Measurements from ENCODE around the gene RAN. TPM values are rescaled to one million over a fixed set of nuclear protein-coding genes. Genes with fewer than 3 reads are reported as not detected.
A peak's percentile ranks its signal among the peaks of the same experiment; 100 is the strongest.
"Not testable (repeated sequence)": the region's sequence is repeated elsewhere in the genome, so short reads cannot be mapped to it uniquely, and the experiment has no call there.

RAN gene
- total RNA-seq, 1 experiment from 2014 or later = 1,090 TPM

DNA sequence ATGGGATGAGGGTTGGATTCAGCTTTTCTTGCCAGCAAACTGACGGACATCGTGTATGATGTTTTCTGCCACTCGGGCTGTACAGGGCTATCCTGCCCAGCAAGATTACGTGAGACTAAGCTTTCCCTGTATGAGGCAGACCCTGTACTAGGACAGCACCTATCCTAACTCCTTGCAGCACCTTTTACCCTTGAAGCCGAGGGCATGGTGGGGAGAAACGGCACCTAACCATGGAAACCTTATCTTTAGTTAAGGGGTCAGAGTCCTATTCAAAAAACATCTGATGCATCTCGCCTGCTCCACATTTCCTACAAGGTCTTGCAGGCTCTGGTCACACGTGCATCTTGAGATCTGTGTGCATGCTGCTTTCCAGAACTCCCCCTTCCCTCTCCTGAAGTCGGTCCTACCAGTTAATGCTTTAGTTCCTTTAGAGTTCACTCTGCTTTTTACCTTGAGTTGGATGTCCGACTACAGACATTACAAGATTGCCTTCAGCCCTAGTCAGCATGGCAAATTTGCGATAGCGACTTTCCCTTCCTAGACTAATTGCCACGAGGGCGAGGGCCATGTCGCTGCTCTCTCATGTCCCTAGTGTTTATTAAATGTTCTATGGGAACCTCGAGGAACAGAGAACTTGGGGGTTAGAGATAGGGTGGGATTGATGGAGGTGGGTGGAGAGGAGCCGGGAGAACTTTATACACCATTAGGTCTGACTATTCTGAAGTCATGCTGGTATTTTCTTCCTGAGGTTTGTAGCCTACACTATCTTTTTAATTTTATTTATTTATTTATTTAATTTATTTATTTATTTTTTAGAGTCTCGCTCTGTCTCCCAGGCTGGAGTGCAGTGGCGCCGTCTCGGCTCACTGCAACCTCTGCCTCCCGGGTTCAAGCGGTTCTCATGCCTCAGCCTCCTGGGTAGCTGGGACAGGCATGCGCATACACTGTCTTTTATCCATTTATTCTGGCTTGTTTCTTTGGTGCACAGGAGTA is 6.6 kb downstream of the RAN start:
- no peak for DNase-seq (ENCODE audit: low spot score)

DNA sequence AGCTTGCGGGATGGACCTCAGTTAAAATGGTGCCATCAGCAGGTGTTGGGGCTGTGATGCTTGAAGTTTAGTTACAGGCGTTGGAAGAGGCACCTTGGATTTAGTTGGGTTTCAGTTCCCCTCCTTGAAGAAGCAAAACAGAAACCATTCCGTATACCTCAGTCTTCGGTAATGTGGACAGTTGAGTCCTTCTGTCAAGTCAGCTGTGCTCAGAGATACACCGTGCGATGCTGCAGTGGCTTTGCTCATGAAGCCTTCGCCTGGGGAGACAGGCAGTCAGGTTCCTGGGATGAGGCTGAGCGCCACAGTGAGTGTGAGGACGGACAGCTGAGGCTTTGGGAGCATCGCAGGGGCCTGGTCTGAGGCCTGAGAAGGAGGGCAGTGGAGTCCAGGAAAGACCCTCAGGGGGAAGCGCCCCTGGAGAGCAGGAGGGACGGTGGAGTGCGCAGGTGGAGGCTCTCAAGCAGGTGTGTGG is 7.4 kb downstream of the RAN start:
- no peak for DNase-seq (ENCODE audit: low spot score)

DNA sequence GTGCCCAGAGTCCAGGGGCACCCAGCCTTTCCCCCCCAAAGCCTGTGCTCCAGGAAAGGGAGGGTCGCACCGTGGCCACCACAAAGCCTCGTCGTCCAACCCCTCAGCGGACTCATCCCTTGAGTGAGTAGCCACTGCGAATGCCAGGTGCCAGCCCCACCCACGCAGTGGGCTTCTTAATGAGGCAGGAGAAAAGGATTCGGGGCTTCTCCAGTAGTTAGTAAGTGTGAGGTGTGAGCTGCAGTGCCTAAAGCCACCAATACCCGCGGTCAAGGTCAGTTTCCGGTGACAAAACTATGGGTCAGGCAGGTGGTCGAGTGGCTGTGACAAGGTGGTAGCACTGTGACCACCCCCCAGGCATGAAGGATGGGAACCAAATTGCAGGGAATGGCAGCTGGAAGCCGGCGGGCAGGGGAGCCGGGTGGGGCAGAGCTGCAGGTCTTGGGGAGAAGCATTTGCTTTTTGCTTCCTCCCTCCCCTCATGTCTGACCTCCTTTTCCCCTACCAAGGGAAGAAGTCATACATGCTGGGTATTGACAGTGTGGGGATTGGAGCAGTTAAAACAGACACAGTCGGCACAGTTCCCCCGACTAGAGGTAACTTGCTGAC is 8.0 kb downstream of the RAN start:
- DNase-seq (ENCODE audit: low spot score) = no peak

- DNase-seq (ENCODE audit: low spot score) = no peak
Observed at GRCh38 chr12:130880411-130880885, 8.6 kb downstream of the RAN start.

GRCh38 chr12:130881046-130881445 is 9.2 kb downstream of the RAN start:
- no peak for DNase-seq (ENCODE audit: low spot score)

DNA sequence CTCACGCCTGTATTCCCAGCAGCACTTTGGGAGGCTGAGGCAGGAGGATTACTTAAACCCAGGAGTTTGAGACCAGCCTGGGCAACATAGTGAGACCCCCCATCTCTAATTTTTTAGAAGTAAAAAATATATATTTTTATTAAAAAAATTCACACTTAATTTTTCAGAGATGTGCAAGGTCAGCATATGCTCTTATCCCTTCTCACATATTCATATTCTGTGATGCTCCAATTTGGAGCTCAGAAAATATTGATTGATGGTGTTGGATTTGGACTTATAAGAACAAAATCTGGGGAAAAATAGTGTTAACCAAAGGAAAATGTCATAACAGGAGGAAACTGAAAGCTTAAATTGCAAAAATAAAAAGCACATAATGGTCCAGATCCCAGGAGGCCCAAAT is 9.7 kb downstream of the RAN start:
- no peak for DNase-seq (ENCODE audit: low spot score)

DNA sequence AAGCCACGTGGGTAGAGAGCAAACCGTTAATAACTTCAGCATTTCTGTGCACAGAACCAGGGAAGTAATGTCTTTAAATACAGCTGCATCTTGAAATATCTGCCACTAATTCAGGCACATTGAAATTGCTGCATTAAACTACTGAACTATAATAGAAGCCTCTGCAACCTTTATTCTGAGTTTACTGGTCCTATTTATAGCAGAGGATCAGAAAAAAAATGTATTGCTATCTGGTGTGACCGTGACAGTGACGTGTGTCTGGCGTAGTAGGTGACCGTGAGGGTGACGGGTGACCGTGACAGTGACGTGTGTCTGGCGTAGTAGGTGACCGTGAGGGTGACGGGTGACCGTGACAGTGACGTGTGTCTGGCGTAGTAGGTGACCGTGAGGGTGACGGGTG is 15.3 kb downstream of the RAN start:
- not testable (repeated sequence) for DNase-seq (ENCODE audit: low spot score)

DNA sequence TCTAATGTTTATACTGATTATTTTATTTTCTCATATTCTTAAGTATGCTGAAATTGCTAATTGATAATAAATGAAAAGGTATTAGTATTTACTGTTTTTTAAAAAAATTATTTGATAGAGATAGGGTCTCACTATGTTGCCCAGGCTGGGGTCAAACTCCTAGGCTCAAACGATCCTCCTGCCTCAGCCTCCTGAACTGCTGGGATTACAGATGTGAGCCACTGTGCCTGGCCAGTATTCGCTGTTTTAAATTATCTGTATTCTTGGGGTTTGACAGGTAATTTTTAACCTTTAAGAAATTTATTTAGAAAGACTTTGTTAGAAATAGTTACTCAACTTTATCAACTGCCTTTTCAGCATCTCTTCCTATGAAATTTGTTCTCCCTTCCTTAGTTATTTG is 32.2 kb downstream of the RAN start:
- no peak for DNase-seq (ENCODE audit: low spot score)

DNA sequence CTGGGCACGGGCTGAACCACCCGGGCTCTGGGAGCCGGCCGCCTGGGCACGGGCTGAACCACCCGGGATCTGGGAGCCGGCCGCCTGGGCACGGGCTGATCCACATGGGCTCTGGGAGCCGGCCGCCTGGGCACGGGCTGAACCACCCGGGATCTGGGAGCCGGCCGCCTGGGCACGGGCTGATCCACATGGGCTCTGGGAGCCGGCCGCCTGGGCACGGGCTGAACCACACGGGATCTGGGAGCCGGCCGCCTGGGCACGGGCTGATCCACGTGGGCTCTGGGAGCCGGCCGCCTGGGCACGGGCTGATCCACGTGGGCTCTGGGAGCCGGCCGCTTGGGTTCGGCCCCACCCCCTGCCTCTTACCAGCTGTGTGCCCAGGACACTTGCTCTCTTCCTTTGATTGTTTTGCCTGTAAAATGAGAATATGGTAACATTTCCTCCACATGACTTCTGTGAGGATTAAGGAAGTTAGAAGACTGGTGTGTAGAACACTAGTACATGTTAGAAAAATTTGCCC is 33.1 kb downstream of the RAN start:
- DNase-seq (ENCODE audit: low spot score) = not testable (repeated sequence)

GRCh38 chr12:130909111-130909510 is 37.2 kb downstream of the RAN start:
- DNase-seq (ENCODE audit: low spot score) = no peak

GRCh38 chr12:130911193-130911592 is 39.3 kb downstream of the RAN start:
- no peak for DNase-seq (ENCODE audit: low spot score)

DNA sequence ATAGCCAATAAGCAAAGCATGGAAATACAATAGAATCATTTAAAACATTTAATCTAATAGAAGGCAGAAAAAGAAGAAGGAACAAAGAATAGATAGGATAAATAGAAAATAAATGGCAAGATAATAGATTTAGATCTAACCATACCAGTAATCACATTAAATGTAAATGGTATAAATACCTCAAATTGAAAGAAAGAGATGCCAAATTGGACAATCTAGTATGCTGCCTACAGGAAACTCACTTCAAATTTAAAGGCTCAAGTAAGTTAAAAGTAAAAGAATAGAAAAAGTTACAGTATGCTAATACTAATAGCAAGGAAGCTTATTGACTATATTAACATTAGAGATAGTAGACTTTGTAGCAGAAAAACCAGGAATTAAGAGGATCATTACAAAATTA is 40.1 kb downstream of the RAN start:
- no peak for DNase-seq (ENCODE audit: low spot score)

DNA sequence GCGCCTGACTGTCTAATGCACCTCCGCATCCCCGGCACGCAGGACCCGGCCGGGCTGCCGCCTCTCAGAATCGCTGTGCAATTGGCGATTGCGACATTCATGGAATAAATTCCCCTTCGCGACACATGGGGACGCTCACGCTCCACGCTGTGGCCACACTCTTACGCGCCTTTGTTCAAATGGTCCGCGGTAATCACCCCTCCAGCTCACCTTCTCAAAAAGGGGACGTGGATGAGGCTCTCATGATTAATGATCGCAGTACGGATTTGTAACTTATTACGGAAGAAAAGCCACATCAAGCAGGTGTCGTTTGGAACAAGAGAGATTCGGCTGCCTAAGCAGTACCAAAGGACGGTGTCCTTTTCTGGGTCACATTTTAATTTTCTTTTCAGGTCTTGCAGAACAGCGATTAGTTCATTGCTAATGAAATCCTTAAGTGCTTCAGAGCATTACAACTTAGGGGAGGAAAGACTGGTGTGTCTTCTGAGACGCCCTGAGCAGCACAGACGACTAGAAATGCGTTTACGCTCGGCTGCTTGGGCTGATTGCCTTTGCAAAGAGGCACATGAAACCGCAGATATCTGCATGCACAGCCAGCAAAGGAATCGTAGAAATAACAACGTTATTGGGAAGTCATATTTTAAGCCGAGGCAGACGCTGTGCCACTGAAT is 44.5 kb downstream of the RAN start:
- peak; percentile 39 for DNase-seq (ENCODE audit: low spot score)

DNA sequence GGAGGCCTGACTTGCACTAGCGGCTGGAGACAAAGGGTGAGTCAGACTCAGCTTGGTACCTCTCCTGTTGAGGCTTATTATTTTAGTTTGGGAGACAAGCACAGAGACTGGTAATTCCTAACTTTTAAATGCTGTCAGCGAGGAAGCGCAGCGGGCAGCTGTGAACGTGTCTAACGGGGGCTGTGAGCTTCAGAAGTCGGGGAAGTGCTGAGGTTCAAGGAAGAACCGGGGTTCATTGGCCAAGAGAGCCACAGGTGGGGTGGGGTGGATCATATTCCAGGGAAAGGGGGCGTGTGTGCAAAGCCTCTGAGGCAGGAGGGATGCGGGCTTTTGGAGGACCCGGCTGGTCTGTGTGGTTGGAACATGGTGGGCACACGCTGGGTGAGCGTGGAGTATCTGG is 45.7 kb downstream of the RAN start:
- no peak for DNase-seq (ENCODE audit: low spot score)

DNA sequence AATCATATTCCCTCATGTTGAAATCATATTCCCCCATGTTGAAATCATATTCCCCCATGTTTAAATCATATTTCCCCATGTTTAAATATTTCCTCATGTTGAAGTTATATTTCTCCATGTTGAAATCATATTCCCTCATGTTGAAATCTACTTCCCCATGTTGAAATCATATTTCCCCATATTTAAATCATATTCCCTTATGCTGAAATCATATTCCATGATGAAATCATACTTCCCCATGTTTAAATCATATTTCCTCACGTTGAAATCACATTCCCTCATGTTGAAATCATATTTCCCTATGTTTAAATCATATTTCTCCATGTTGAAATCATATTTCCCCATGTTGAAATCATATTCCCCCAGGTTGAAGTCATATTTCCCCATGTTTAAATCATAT is 47.2 kb downstream of the RAN start:
- DNase-seq (ENCODE audit: low spot score) = no peak

- no peak for DNase-seq (ENCODE audit: low spot score)
Observed at GRCh38 chr12:130920119-130920703, 48.3 kb downstream of the RAN start.

- peak; percentile 23 for DNase-seq (ENCODE audit: low spot score)
Observed at GRCh38 chr12:130920723-130921381, 49.0 kb downstream of the RAN start.

- DNase-seq (ENCODE audit: low spot score) = no peak
Observed at GRCh38 chr12:130922511-130922953, 50.7 kb downstream of the RAN start.

DNA sequence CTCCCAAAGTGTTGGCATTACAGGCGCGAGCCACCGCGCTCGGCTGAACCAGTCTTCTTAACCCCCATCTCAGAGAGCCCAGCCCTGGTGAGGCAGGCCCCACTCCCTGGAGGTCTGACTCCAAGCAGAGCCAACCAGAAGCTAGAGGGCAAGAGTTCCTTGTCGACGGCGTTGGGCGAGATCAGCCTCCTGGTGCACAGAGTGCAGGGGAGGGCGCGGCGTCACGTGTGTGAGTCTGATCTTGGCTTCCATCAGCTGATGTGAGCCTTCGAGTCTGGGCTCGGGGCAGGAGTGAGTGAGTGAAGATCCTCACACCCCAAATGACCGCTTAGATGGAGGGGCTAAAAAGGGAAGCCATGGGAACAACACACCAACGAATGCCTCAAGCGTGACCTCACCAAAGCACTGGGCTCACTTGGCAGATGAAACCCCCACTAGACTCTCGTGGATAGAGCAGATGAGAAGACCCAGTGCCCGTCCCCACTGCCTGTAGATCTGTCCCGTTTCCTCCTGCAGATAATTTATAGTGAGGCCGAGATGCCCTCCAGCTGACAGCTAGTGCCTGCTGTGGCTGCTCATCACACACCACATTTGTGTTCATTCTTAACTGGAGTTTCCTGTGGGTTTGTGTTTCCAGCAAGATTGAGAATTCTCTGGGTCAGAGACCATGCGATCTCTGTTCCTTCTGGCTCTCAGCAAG is 53.2 kb downstream of the RAN start:
- no peak for DNase-seq (ENCODE audit: low spot score)

DNA sequence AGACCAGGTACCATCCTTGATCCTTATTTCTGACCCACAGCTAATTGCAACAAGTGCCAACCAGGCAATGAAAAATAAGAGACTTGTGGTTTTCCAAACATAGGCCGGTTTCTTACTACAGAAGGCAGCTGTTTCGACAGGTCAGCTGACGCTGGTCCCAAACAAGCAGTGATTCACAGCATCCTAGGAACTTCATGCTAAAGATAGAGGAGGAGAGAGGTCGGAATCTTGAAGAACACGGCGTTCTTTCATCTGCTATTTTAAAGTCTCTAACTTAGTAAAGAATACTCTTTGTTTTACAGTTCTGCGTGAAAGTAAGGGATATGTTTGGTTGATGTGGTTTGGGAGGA is 53.8 kb downstream of the RAN start:
- no peak for DNase-seq (ENCODE audit: low spot score)
